HG03575 (cell line): ENCODE data around the gene CDH4.
"Not testable (repeated sequence)": the region's sequence is repeated elsewhere in the genome, so short reads cannot be mapped to it uniquely, and the experiment has no call there.

ENCODE experiments used
- ATAC-seq: cut with Tn5 transposase; IDR thresholded peaks from one replicate; pipeline ENCODE4 v1.9.1; 2021; ENCODE audit not compliant: unreplicated experiment, insufficient number of reproducible peaks, low FRiP score; ENCODE audit errors: extremely low read depth

CDH4 gene

DNA sequence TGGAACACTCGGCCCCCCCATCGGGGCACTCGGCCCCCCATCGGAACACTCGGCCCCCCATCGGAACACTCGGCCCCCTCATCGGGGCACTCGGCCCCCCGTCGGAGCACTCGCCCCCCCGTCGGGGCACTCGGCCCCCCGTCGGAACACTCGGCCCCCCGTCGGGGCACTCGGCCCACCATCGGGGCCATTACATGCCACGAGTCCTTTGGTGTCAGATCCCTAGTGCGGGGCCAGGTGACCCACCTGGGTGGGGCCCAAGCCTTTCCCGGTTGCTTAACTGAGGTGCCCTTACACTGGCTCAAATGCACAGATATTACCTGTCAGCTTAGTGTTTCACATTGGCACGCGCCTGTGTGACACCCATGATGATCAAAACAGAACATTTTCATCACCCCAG, 717.7 kb downstream of the CDH4 start:
- ATAC-seq = no peak

DNA sequence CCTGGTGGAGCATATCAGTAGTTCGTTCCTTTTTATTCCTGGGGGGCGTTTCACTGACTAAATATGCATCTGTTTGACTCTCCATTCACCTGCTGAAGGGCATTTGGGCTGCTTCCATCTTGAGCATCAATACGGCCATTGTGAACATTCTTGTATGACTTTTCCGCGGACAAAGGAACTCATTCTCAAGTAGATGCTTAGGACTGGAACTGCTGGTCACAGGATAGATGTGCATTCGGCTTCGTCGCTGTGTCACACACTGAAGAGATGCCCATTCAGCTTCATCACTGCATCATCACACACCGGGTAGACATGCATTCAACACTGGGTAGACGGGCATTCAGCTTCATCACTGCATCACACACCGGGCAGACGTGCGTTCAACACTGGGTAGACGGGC, 718.3 kb downstream of the CDH4 start:
- ATAC-seq = no peak

- ATAC-seq = not testable (repeated sequence)
These were observed 719.5 kb downstream of the CDH4 start for GRCh38 chr20:61971595-61971994.

GRCh38 chr20:61972636-61973508, 720.8 kb downstream of the CDH4 start:
- no peak for ATAC-seq

DNA sequence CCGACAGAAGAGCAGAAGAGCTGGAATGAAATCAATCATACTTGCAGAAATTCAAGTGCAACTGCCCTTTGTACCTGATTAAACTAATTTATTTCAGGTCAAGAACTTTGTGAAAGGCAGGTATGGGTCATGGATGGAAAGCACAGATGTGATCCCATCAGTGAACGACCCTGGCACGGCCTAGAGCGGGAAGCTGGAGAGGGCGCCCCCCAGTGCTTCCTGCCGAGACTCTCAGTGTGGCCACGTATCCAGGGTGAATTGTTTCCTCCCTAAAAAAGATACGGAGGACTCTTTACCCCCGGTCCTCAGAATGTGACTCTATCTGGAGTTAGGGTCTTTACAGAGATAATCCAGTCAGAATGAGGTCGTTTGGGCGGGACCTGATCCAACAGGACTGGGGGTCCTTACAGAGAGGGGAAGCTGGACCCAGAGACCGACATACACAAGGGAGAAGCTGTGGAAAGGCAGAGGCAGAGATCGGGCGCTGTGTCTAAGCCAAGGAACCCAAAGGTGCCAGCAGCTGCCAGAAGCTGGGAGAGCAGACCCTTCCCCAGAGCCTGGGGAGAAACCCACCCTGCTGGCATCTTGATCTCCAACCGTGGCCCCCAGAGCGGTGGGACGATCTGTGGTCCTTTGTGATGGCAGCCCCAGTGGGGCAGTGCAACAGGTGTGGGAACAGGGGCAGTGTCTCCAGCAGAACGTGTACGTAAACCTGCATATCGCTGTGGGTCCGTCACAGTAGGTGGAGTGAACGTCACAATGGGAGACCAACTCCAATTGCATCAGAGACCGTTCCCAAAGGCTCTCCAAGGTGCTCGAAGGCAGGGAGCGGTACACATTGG, 721.7 kb downstream of the CDH4 start:
- no peak for ATAC-seq

GRCh38 chr20:61974357-61974665, 722.2 kb downstream of the CDH4 start:
- ATAC-seq = no peak

- ATAC-seq = no peak
These were observed 723.5 kb downstream of the CDH4 start for GRCh38 chr20:61975407-61976129.

GRCh38 chr20:61976263-61976643, 724.2 kb downstream of the CDH4 start:
- no peak for ATAC-seq

GRCh38 chr20:61976644-61977418, 724.8 kb downstream of the CDH4 start:
- ATAC-seq = no peak

- ATAC-seq = no peak
These were observed 725.3 kb downstream of the CDH4 start for GRCh38 chr20:61977419-61977786.

- ATAC-seq = no peak
These were observed 726.4 kb downstream of the CDH4 start for GRCh38 chr20:61978491-61978890.

DNA sequence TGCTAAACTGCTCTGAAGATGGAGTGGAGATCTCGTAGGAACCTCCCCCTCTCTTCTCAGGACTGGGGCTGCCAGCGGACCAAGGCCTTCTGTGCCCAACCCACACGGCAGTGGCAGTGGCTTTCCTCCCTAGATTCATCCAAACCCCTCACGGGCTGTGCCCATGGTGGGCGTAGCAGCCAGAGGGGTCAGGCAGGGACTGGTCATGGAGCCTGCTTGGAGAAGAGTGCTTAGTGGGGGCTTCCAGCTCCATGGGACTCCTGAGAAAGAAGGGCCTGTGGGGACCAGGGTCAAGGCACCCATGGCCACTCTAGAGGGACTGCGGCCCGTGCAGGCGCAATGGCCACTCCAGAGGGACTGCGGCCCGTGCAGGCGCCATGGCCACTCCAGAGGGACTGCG, 727.0 kb downstream of the CDH4 start:
- no peak for ATAC-seq

DNA sequence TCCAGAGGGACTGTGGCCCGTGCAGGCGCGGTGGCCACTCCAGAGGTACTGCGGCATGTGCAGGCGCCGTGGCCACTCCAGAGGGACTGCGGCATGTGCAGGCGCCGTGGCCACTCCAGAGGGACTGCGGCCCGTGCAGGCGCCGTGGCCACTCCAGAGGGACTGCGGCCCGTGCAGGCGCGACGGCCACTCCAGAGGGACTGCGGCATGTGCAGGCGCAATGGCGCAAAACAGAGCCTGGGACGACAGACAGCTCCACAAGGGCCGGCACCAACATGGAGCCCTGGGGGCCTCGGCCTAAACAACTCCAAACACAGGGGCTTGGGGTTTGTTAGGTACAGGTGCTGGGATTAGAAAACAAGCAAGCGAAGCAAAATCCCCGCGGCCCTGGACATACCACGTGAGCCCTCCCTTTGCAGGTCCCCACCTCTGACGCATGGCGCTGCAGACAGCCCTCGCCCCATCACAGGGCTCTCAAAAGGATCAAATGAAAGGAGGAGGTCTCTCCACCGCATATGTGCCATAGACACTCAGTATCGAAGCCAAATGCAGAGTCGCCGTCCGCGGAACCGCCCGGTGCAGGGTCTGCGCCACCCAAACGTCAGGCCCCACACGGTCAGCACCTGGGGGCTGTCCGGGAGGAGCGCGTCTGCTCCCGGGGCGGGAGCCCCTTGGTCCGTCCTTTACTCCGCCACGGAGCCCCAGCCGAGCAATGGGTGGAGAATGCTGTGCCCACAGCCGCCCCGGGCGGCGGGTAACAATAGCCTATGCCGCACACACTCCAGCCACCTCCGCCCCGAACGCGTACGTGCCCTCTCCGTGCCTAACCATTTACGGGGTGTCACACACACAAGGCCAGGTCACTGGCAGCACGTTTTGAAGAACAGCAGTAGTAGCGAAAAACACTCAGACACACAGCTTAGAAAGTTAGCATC, 727.9 kb downstream of the CDH4 start:
- ATAC-seq = no peak

- ATAC-seq = no peak
These were observed 728.9 kb downstream of the CDH4 start for GRCh38 chr20:61980647-61981583.

DNA sequence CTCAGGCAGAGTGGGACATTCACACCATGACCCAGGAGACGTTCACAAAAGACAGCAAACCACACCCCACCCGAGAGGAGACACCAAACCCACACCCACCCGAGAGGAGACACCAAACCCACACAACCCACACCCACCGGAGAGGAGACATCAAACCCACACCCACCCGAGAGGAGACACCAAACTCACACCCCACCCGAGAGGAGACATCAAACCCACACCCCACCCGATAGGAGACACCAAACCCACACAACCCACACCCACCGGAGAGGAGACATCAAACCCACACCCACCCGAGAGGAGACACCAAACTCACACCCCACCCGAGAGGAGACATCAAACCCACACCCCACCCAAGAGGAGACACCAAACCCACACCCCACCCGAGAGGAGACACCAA, 729.6 kb downstream of the CDH4 start:
- ATAC-seq = not testable (repeated sequence)

DNA sequence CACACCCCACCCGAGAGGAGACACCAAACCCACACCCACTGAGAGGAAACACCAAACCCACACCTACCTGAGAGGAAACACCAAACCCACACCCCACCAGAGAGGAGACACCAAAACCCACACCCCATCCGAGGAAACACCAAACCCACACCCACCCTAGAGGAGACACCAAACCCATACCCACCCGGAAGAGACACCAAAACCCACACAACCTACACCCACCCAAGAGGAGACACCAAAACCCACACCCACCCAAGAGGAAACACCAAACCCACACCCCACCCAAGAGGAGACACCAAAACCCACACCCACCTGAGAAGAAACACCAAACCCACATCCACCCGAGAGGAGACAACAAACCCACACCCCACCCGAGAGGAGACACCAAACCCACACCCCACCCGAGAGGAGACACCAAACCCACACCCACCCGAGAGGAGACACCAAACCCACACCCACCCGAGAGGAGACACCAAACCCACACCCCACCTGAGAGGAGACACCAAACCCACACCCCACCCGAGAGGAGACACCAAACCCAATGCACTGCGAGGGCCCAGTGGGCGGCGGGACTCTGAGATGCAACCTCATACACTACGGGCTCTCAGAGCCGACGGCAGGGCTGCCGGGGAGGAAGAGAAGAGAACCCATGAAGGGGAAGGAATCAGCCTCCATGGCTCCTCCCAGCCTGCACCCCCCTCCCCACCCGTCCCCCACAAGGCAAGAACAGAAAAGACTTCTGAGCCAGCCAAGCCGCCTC, 730.3 kb downstream of the CDH4 start:
- ATAC-seq = no peak
